ENCODE measurements around the gene SLC29A3.

- TF ChIP-seq POLR2A (IDR thresholded peaks at IDR 0.05) = no peak
- TF ChIP-seq CTCF (IDR thresholded peaks at IDR 0.05) = no peak
These were observed 26.0 kb downstream of the SLC29A3 start for GRCh38 chr10:71344993-71345480.
